Ishikawa (cell line): ENCODE data around the gene NHLH1.

Source experiments
- CEBPB ChIP-seq: IDR thresholded peaks from 2 replicates; pipeline ENCODE4 v1.6.1; 2012
- RAD21 ChIP-seq: IDR thresholded peaks from 2 replicates; pipeline ENCODE4 v1.6.1; 2012; ENCODE audit warnings: low read depth
- TAF1 ChIP-seq: IDR thresholded peaks from 2 replicates; pipeline ENCODE4 v1.6.1; 2012; ENCODE audit warnings: low read depth, mild to moderate bottlenecking
- TCF12 ChIP-seq: IDR thresholded peaks from 2 replicates; pipeline ENCODE4 v1.6.1; 2012; ENCODE audit warnings: low read depth

DNA sequence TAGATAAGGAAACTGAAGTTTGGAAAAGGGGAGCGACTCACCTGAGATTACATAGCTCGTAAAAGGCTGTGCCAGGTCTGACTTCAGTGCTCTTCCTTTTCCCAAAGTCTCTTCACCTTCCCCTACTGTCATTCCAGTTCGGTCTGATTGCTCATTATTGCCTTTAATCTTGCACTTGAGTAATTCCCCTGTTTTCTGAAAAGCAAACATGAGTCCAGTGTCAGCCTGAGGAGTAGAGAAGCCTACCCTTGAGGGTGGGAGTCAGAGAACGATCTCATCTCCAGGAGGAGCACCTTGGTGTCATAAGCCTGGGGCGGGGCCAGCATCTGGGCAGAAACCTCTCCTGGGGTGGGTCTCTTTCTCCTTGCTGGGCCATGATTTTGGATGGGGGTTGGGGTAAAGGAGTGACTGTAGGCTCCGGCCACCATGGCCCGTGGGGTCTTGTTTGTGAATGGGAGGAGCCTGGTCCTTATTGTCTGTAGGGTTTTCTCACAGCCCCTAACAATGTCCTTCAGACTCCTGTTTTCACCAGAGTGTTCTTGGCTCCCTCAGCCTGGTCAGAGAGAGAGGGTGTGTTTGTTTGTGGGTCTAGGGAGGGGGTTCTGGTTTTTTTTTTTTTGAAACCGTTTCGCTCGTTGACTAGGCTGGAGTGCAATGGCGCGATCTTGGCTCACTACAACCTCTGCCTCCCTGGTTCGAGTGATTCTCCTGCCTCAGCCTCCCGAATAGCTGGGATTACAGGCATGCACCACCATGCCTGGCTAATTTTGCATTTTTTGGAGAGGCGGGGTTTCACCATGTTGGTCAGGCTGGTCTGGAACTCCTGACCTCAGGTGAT lies 39.5 kb downstream of the NHLH1 start:
- TF ChIP-seq CEBPB (no peak), TCF12 (no peak), RAD21 (no peak), TAF1 (no peak)
